KOPT-K1 (cell line): ENCODE data around the gene OSCP1.

Experiments
- H3K27ac ChIP-seq: fragments of 200-600 bp; sonication (generic); 2 replicates; pipeline ENCODE4 v1.5.1; 2016; ENCODE audit warnings: antibody characterized with exemption, mild to moderate bottlenecking, low read depth, low read length; ENCODE audit not compliant: poor library complexity, severe bottlenecking
- H3K36me3 ChIP-seq: fragments of 200-600 bp; sonication (generic); 2 replicates; pipeline ENCODE4 v1.5.1; 2017; ENCODE audit warnings: antibody characterized with exemption, mild to moderate bottlenecking, low read length, moderate library complexity; ENCODE audit not compliant: insufficient read depth
- H3K9me3 ChIP-seq: fragments of 200-600 bp; sonication (generic); 2 replicates; pipeline ENCODE4 v1.5.1; 2017; ENCODE audit warnings: antibody characterized with exemption, low read length, mild to moderate bottlenecking; ENCODE audit not compliant: insufficient read depth, poor library complexity, severe bottlenecking

Gene OSCP1

GRCh38 chr1:36391271-36391670 is 59.0 kb downstream of the OSCP1 start:
- H3K27ac ChIP-seq: no peak overlapping the region
- no peaks in the 10 kb centered on the region for H3K9me3 ChIP-seq
- peaks cover 37% of the 10 kb centered on the region for H3K36me3 ChIP-seq

GRCh38 chr1:36390411-36390810 is 59.8 kb downstream of the OSCP1 start:
- Histone ChIP-seq H3K27ac (no peak overlapping the region), H3K36me3 (peaks cover 37% of the 10 kb centered on the region), H3K9me3 (no peaks in the 10 kb centered on the region)

- Histone ChIP-seq H3K9me3 (no peaks in the 10 kb centered on the region), H3K36me3 (peaks cover 37% of the 10 kb centered on the region), H3K27ac (no peak overlapping the region)
Observed at GRCh38 chr1:36389999-36390398, 60.3 kb downstream of the OSCP1 start.

- Histone ChIP-seq H3K9me3 (no peaks in the 10 kb centered on the region), H3K27ac (no peak overlapping the region), H3K36me3 (peaks cover 36% of the 10 kb centered on the region)
Observed at GRCh38 chr1:36389261-36389660, 61.0 kb downstream of the OSCP1 start.

- Histone ChIP-seq H3K36me3 (peaks cover 17% of the 10 kb centered on the region), H3K9me3 (no peaks in the 10 kb centered on the region), H3K27ac (peak overlapping the region; percentile 60)
Observed at GRCh38 chr1:36387141-36387949, 62.9 kb downstream of the OSCP1 start.

- H3K36me3 ChIP-seq: peaks cover 10% of the 10 kb centered on the region; the same call in 1 of the 2 replicates
- H3K9me3 ChIP-seq: no peaks in the 10 kb centered on the region
- H3K27ac ChIP-seq: peak overlapping the region; percentile 60
Observed at GRCh38 chr1:36386265-36387140, 63.7 kb downstream of the OSCP1 start.

GRCh38 chr1:36385410-36386264 is 64.6 kb downstream of the OSCP1 start, which contains the start of gene STK40:
STK40 (minus strand) TSS chr1:36385924; CDS start chr1:36361332, 24,592 bp downstream.
- H3K9me3 ChIP-seq: no peaks in the 10 kb centered on the region
- H3K36me3 ChIP-seq: 0 out of 2 replicates have a peak, but pooled peaks cover 2% of the 10 kb centered on the region
- H3K27ac ChIP-seq: peak within 1 kb of the TSS; percentile 65

GRCh38 chr1:36384542-36385409 is 65.5 kb downstream of the OSCP1 start:
- H3K36me3 ChIP-seq: no peaks in the 10 kb centered on the region
- H3K9me3 ChIP-seq: no peaks in the 10 kb centered on the region
- peak overlapping the region; percentile 65 for H3K27ac ChIP-seq

GRCh38 chr1:36383240-36383639 is 67.0 kb downstream of the OSCP1 start:
- H3K9me3 ChIP-seq: no peaks in the 10 kb centered on the region
- no peak overlapping the region for H3K27ac ChIP-seq
- peaks cover 6% of the 10 kb centered on the region; the same call in 1 of the 2 replicates for H3K36me3 ChIP-seq

GRCh38 chr1:36382669-36383068 is 67.6 kb downstream of the OSCP1 start:
- H3K36me3 ChIP-seq: peaks cover 9% of the 10 kb centered on the region; the same call in 1 of the 2 replicates
- H3K9me3 ChIP-seq: no peaks in the 10 kb centered on the region
- no peak overlapping the region for H3K27ac ChIP-seq

- Histone ChIP-seq H3K36me3 (peaks cover 9% of the 10 kb centered on the region; the same call in 1 of the 2 replicates), H3K27ac (no peak overlapping the region), H3K9me3 (no peaks in the 10 kb centered on the region)
Observed at GRCh38 chr1:36382231-36382630, 68.0 kb downstream of the OSCP1 start.

GRCh38 chr1:36381405-36381804 is 68.8 kb downstream of the OSCP1 start:
- H3K9me3 ChIP-seq: no peaks in the 10 kb centered on the region
- peaks cover 9% of the 10 kb centered on the region; the same call in 1 of the 2 replicates for H3K36me3 ChIP-seq
- H3K27ac ChIP-seq: no peak overlapping the region

GRCh38 chr1:36380782-36381181 is 69.5 kb downstream of the OSCP1 start:
- H3K27ac ChIP-seq: no peak overlapping the region
- H3K9me3 ChIP-seq: no peaks in the 10 kb centered on the region
- H3K36me3 ChIP-seq: peaks cover 9% of the 10 kb centered on the region; the same call in 1 of the 2 replicates
